Liver (tissue), 9 donors: ENCODE results near the gene ANKRD44. TPM values are rescaled to one million over a fixed set of nuclear protein-coding genes. Genes with fewer than 3 reads are reported as not detected.

Experiments used
- DNase-seq: peaks from one replicate; pipeline ENCODE4 v3.0.0-alpha.2; 2017; ENCODE audit warnings: low spot score
- H3K27ac ChIP-seq, 2 donors: one replicate each; pipeline ENCODE4 v1.7.0; 2013; ENCODE audit warnings: inconsistent platforms in 2 of 2, low read length in 2 of 2, control low read depth in 1 of 2, low read depth in 1 of 2, mild to moderate bottlenecking in 1 of 2
- H3K27me3 ChIP-seq, 4 donors: one replicate each; pipeline versions ENCODE4 v1.6.1 to v1.7.0; 2013; ENCODE audit warnings: low read length in 3 of 4, inconsistent platforms in 1 of 4, mild to moderate bottlenecking in 1 of 4, moderate library complexity in 1 of 4; ENCODE audit not compliant: control insufficient read depth in 4 of 4, insufficient read depth in 4 of 4
- H3K36me3 ChIP-seq, 4 donors: one replicate each; pipeline versions ENCODE4 v1.6.1 to v1.7.0; 2013; ENCODE audit warnings: low read length in 3 of 4, mild to moderate bottlenecking in 3 of 4, low read depth in 1 of 4, moderate library complexity in 1 of 4; ENCODE audit not compliant: control insufficient read depth in 4 of 4, insufficient read depth in 3 of 4
- H3K4me1 ChIP-seq, 4 donors: one replicate each; pipeline versions ENCODE4 v1.6.1 to v1.7.0; 2013; ENCODE audit warnings: low read length in 3 of 4, mild to moderate bottlenecking in 3 of 4, moderate library complexity in 1 of 4; ENCODE audit not compliant: control insufficient read depth in 4 of 4, insufficient read depth in 4 of 4
- H3K4me3 ChIP-seq, 3 donors: one replicate each; pipeline versions ENCODE4 v1.6.1 to v1.7.0; 2013; ENCODE audit warnings: low read length in 3 of 3, control low read depth in 1 of 3, low read depth in 1 of 3, mild to moderate bottlenecking in 1 of 3
- H3K9ac ChIP-seq, 2 donors: one replicate each; pipeline ENCODE4 v1.7.0; 2013; ENCODE audit warnings: low read length in 2 of 2, mild to moderate bottlenecking in 2 of 2, moderate library complexity in 2 of 2, control low read depth in 1 of 2, low read depth in 1 of 2
- H3K9me3 ChIP-seq, 4 donors: one replicate each; pipeline versions ENCODE4 v1.6.1 to v1.7.0; 2013; ENCODE audit warnings: low read length in 3 of 4; ENCODE audit not compliant: control insufficient read depth in 4 of 4
- ATF3 ChIP-seq: IDR thresholded peaks from 2 replicates; pipeline ENCODE4 v1.6.1; 2016; ENCODE audit warnings: antibody characterized with exemption
- EGR1 ChIP-seq, 2 donors: IDR thresholded peaks; 2 replicates each; pipeline ENCODE4 v1.6.1; 2016 to 2018; ENCODE audit warnings: antibody characterized with exemption in 2 of 2, low read depth in 2 of 2
- FOXA1 ChIP-seq: IDR thresholded peaks from 2 replicates; pipeline ENCODE4 v1.6.1; 2016; ENCODE audit warnings: antibody characterized with exemption
- FOXA2 ChIP-seq: IDR thresholded peaks from 2 replicates; pipeline ENCODE4 v1.6.1; 2016; ENCODE audit warnings: antibody characterized with exemption
- HNF4A ChIP-seq, 2 donors: conservative IDR thresholded peaks; 2 replicates each; pipeline ENCODE4 v1.6.1; 2016; ENCODE audit warnings: antibody characterized with exemption in 2 of 2, mild to moderate bottlenecking in 2 of 2
- JUND ChIP-seq, 2 donors: IDR thresholded peaks; 2 replicates each; pipeline ENCODE4 v1.6.1; 2016; ENCODE audit warnings: antibody characterized with exemption in 2 of 2
- MAX ChIP-seq: IDR thresholded peaks from 2 replicates; pipeline ENCODE4 v1.6.1; 2016; ENCODE audit warnings: antibody characterized with exemption
- REST ChIP-seq: IDR thresholded peaks from 2 replicates; pipeline ENCODE4 v1.6.1; 2016; ENCODE audit warnings: antibody characterized with exemption, mild to moderate bottlenecking
- RXRA ChIP-seq, 2 donors: IDR thresholded peaks; 2 replicates each; pipeline ENCODE4 v1.6.1; 2017 to 2018; ENCODE audit warnings: antibody characterized with exemption in 2 of 2, mild to moderate bottlenecking in 1 of 2
- SP1 ChIP-seq: IDR thresholded peaks from 2 replicates; pipeline ENCODE4 v1.6.1; 2018; ENCODE audit warnings: antibody characterized with exemption, mild to moderate bottlenecking
- TAF1 ChIP-seq: conservative IDR thresholded peaks from 2 replicates; pipeline ENCODE4 v1.6.1; 2016; ENCODE audit warnings: antibody characterized with exemption, mild to moderate bottlenecking
- YY1 ChIP-seq: IDR thresholded peaks from 2 replicates; pipeline ENCODE4 v1.6.1; 2016; ENCODE audit warnings: antibody characterized with exemption, mild to moderate bottlenecking
- WGBS: extraction: QIAGEN DNeasy Blood & Tissue Kit; methylation state at CpG from one replicate; pipeline ENCODE4 v1.1.7; 2013; 5-methylcytosine and 5-hydroxymethylcytosine counted together
- polyA plus RNA-seq, 2 donors: library from polyadenylated mRNA; stranded (reverse) in 1 of 2; unstranded in 1 of 2; fragments of 200-250 nt in 1 of 2; fragments of >200 nt in 1 of 2; fragmentation: Nextera tagmentation in 1 of 2; extraction: Ambion mirVana in 1 of 2; gene quantifications; one replicate each; pipeline versions ENCODE4 v1.2.1 to v1.2.3, GENCODE V29; 2013 to 2015
- total RNA-seq, 2 donors: library from RNA; depleted of rRNA; stranded (reverse); fragments of >200 nt; gene quantifications; one replicate each; pipeline ENCODE4 v1.2.3, GENCODE V29; 2014
- TF ChIP-seq, protein P1 (sequence below): IDR thresholded peaks from 2 replicates; pipeline ENCODE4 v1.6.1; 2016; ENCODE audit warnings: antibody characterized with exemption
- donor health status: healthy.
- donor health status: healthy.
- donor health status: healthy.
- donor health status: healthy.
- donor health status: healthy.

Gene ANKRD44
- total and polyA plus RNA-seq, 4 donors = 3.8 to 18.2 (median 6.8) TPM

DNA sequence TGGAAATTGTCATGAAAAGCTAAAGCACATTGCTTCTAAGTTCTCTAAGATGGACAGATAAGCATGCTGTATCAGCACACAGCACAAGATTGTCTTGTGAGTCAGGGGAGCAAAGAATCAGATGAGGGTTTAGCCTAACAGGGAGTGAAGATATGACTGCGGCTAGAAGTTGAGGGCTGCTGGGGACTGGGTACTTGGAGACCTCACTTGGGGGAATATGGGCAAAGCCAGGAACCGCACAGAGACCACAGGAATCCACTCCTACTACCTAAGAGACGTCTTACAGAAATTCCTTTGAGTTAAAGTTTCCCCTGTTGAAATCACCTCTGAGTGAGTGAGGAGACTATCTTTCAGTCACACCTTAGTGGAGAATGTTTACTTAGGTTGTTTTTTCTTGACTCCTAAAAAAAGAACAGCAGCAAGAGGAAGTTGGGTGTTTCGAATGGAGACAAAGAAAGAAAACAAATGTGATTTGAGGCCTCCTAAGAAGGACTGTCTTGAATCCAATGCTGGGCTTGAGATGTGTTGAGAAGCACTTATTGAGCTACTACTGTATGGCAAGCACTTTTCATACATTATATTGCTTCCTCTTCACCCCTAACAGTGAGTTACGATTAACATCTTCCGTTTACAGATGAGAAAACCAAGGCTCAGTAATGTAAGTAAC, 100.7 kb downstream of the ANKRD44 start:
- TF ChIP-seq RXRA (IDR thresholded peaks at IDR 0.05) = no peak
- no peak for TF ChIP-seq SP1
- no peak for TF ChIP-seq EGR1 (IDR thresholded peaks at IDR 0.05; ENCODE audit: low read depth in 2 of 2)
- no peak for TF ChIP-seq FOXA1
- no peak for TF ChIP-seq FOXA2
- no peak for TF ChIP-seq MAX
- TF ChIP-seq, protein P1, sequence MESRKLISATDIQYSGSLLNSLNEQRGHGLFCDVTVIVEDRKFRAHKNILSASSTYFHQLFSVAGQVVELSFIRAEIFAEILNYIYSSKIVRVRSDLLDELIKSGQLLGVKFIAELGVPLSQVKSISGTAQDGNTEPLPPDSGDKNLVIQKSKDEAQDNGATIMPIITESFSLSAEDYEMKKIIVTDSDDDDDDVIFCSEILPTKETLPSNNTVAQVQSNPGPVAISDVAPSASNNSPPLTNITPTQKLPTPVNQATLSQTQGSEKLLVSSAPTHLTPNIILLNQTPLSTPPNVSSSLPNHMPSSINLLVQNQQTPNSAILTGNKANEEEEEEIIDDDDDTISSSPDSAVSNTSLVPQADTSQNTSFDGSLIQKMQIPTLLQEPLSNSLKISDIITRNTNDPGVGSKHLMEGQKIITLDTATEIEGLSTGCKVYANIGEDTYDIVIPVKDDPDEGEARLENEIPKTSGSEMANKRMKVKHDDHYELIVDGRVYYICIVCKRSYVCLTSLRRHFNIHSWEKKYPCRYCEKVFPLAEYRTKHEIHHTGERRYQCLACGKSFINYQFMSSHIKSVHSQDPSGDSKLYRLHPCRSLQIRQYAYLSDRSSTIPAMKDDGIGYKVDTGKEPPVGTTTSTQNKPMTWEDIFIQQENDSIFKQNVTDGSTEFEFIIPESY = no peak
- TF ChIP-seq TAF1 = no peak
- TF ChIP-seq YY1 = no peak
- TF ChIP-seq HNF4A (conservative IDR thresholded peaks at IDR 0.05) = no peak
- no peak for TF ChIP-seq REST
- Histone ChIP-seq H3K36me3 (no peaks in the 10 kb centered on the region), H3K9ac (no peak overlapping the region), H3K27me3 (no peaks in the 10 kb centered on the region), H3K4me1 (peaks cover 0 to 11% (median under 1%) of the 10 kb centered on the region in 4 donors), H3K9me3 (no peaks in the 10 kb centered on the region), H3K27ac (peak overlapping the region in 1 of 2 donors; percentile 54), H3K4me3 (no peak overlapping the region)
- 81% methylated on average over 6 of the region's 6 CpGs for WGBS
- no peak for DNase-seq

- no peak overlapping the region for H3K9ac ChIP-seq
- no peak for DNase-seq
- peak overlapping the region in 1 of 2 donors; percentile 54 for H3K27ac ChIP-seq
- TF ChIP-seq ATF3 (no peak), RXRA (IDR thresholded peaks at IDR 0.05) (no peak), YY1 (no peak), SP1 (no peak), JUND (IDR thresholded peaks at IDR 0.05) (no peak), REST (no peak)
- TF ChIP-seq, protein P1 = no peak
- WGBS = 53% methylated on average over 2 of the region's 2 CpGs
- no peaks in the 10 kb centered on the region for H3K36me3 ChIP-seq
- no peaks in the 10 kb centered on the region for H3K9me3 ChIP-seq
- H3K4me3 ChIP-seq = no peak overlapping the region
- no peaks in the 10 kb centered on the region for H3K27me3 ChIP-seq
- H3K4me1 ChIP-seq = peaks cover 0 to 15% (median 2%) of the 10 kb centered on the region in 4 donors
These were observed 101.3 kb downstream of the ANKRD44 start for GRCh38 chr2:197209246-197209645.
